Spleen (tissue), 11 donors: ENCODE data around the gene UXS1. TPM values are rescaled to one million over a fixed set of nuclear protein-coding genes. Genes with fewer than 3 reads are reported as not detected.
"Not testable (repeated sequence)": the region's sequence is repeated elsewhere in the genome, so short reads cannot be mapped to it uniquely, and the experiment has no call there.

Source experiments
- DNase-seq: peaks from one replicate; pipeline ENCODE4 v3.0.0-alpha.2; 2020
- H3K27ac ChIP-seq, 8 donors: fragments of 200-600 bp; sonication (generic) in 7 of 8; 1 replicate in 4 of 8; 2 replicates in 4 of 8; pipeline versions ENCODE4 v1.5.0 to v1.8.0; 2016 to 2021; ENCODE audit warnings: inconsistent platforms in 4 of 8, mild to moderate bottlenecking in 4 of 8, moderate library complexity in 1 of 8
- H3K27me3 ChIP-seq, 7 donors: fragments of 200-600 bp; sonication (generic) in 6 of 7; replicated peaks in 1 of 7; 1 replicate in 4 of 7; 2 replicates in 3 of 7; pipeline versions ENCODE4 v1.5.0 to v1.8.0; 2016 to 2021; ENCODE audit warnings: inconsistent platforms in 3 of 7, mild to moderate bottlenecking in 1 of 7
- H3K36me3 ChIP-seq, 6 donors: fragments of 200-600 bp; sonication (generic) in 5 of 6; 1 replicate in 4 of 6; 2 replicates in 2 of 6; pipeline versions ENCODE4 v1.5.0 to v1.8.0; 2016 to 2021; ENCODE audit warnings: inconsistent platforms in 2 of 6
- H3K4me1 ChIP-seq, 6 donors: fragments of 200-600 bp; sonication (generic) in 5 of 6; 1 replicate in 3 of 6; 2 replicates in 3 of 6; pipeline versions ENCODE4 v1.5.0 to v1.8.0; 2016 to 2021; ENCODE audit warnings: inconsistent platforms in 3 of 6
- H3K4me3 ChIP-seq, 8 donors: fragments of 200-600 bp; sonication (generic) in 7 of 8; 1 replicate in 4 of 8; 2 replicates in 4 of 8; pipeline versions ENCODE4 v1.5.0 to v1.8.0; 2016 to 2021; ENCODE audit warnings: inconsistent platforms in 4 of 8, mild to moderate bottlenecking in 4 of 8, moderate library complexity in 2 of 8
- H3K9me3 ChIP-seq, 8 donors: fragments of 200-600 bp; sonication (generic) in 7 of 8; 1 replicate in 4 of 8; 2 replicates in 4 of 8; pipeline versions ENCODE4 v1.5.0 to v1.8.0; 2016 to 2021; ENCODE audit warnings: inconsistent platforms in 4 of 8
- POLR2A ChIP-seq, 3 donors: fragments of 450-650 bp; IDR thresholded peaks; one replicate each; pipeline ENCODE4 v1.5.1; 2017; ENCODE audit warnings: antibody characterized with exemption in 3 of 3, mild to moderate bottlenecking in 1 of 3
- POLR2AphosphoS5 ChIP-seq, 3 donors: sonication (generic); formaldehyde crosslinking; IDR thresholded peaks; one replicate each; pipeline ENCODE4 v1.5.1; 2017; ENCODE audit warnings: antibody characterized with exemption in 3 of 3
- WGBS, 5 donors: extraction: QIAGEN DNeasy Blood & Tissue Kit in 3 of 5; methylation state at CpG; one replicate each; pipeline versions ENCODE4 v1.1.5 to v1.1.7; 2013 to 2018; 5-methylcytosine and 5-hydroxymethylcytosine counted together
- intact Hi-C: fragments of 100-400 bp; cut with DNase I; formaldehyde crosslinking; loops from one replicate; pipeline ENCODE4 v1.15.0; 2023; ENCODE audit warnings: low total_unique reads
- polyA plus RNA-seq, 3 donors: library from polyadenylated mRNA; stranded (reverse); fragments of 200-250 nt; gene quantifications; one replicate each; pipeline ENCODE4 v1.2.1, GENCODE V29; 2013
- total RNA-seq, 7 donors: library from RNA; depleted of rRNA in 3 of 7; stranded (reverse); fragments of >200 nt in 3 of 7; fragmentation: NEBNext Ultra II Directional in 4 of 7; extraction: Animal tissue kit (Norgen Biotek cat#: 25700) in 4 of 7; gene quantifications; one replicate each; pipeline versions ENCODE4 v1.1.0 to v1.2.1, GENCODE V29; 2016 to 2021
- TF ChIP-seq, protein P1 (sequence below), 11 experiments: fragments of 200-600 bp in 7 of 11; fragments of 450-650 bp in 4 of 11; sonication (generic) in 4 of 11; IDR thresholded peaks in 8 of 11; conservative IDR thresholded peaks in 3 of 11; 1 replicate in 7 of 11; 2 replicates in 4 of 11; pipeline versions ENCODE4 v1.4.0 to v1.8.0; 2016 to 2021; ENCODE audit warnings: antibody characterized with exemption in 11 of 11, inconsistent platforms in 4 of 11, mild to moderate bottlenecking in 1 of 11
- donor health status: healthy with polysubstance abuse.
- donor health status: DM: no; HTN: no; CAD: no; lungs with moderate emphysema.
- donor health status: DM: no; HTN: no; CAD: no.
- donor health status: Bipolar disorder and iron deficiency.
- donor health status: healthy.
- donor health status: DM: no; HTN: no; CAD: no.
- donor health status: DM: yes; HTN: yes; CAD: no.

Gene UXS1
- total and polyA plus RNA-seq, 10 donors, result 9.5 to 60.1 (median 40.3) TPM

DNA sequence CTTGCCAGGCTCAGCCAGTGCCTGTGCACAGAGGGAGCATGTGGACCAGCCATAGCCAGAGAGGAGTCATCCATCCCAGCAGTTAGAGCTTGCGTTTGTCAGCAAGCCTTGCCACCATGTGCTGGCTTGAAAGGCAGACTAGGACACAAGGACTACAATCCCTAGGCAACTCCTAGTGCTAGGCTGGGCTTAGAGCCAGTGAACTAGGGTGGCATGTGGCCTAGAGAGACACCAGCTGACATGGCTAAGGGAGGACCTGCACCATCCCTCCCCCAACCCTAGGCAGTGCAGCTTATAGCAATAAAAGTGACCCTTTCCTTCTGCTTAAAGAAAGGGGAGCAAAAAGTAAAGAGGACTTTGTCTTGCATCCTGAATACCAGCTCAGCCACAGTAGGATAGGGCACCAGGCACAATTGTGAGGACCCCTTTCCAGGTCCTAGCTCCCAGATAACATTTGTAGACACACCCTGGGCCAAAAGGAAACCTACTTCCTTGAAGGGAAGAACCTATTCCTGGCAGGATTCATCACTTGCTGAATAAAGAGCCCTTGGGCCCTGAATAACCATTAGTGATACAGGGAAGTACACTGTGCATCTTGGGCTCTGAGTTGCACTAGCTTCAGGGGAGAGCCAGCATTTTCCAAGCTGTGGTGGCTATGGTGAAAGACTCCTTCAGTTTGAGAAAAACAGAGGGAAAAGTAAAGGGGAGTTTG is 38.7 kb upstream of the UXS1 start:
- intact Hi-C loops, result no loop called here
- Histone ChIP-seq H3K9me3 (peaks cover 0 to 46% (median 32%) of the 10 kb centered on the region in 8 donors), H3K27me3 (peaks cover 0 to 6% (median 0%) of the 10 kb centered on the region in 7 donors), H3K4me1 (no peaks in the 10 kb centered on the region), H3K27ac (no peak overlapping the region), H3K4me3 (no peak overlapping the region), H3K36me3 (no peaks in the 10 kb centered on the region)
- 72 to 93% (median 79%) methylated on average over 1 of the region's 1 CpG for WGBS, 5 donors
- TF ChIP-seq POLR2AphosphoS5 (IDR thresholded peaks at IDR 0.05) (no peak), POLR2A (IDR thresholded peaks at IDR 0.05) (no peak)
- no peak for DNase-seq

DNA sequence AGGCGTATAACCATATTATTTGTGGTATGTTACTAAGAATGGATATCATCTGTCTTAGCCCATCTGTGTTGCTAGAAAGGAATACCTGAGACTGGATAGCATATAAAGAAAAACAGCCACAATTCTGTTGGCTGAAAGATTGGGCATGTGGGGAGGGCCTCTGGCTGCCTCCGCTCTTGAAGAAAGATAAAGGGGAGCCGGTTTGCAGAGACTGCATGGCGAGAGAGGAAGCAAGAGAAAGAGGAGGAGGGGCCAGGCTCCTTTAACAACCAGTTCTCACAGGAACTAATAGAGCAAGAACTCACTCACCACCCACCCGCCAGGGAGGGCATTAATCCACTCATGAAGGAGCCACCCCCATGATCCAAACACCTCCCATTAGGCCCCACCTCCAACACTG is 29.2 kb upstream of the UXS1 start:
- intact Hi-C loops, result no loop called here
- no peak overlapping the region for H3K4me3 ChIP-seq
- 77 to 86% (median 79%) methylated on average over 5 of the region's 5 CpGs for WGBS, 5 donors
- H3K27me3 ChIP-seq, result no peaks in the 10 kb centered on the region
- no peaks in the 10 kb centered on the region for H3K4me1 ChIP-seq
- no peak overlapping the region for H3K27ac ChIP-seq
- TF ChIP-seq POLR2AphosphoS5 (IDR thresholded peaks at IDR 0.05), result no peak
- TF ChIP-seq POLR2A (IDR thresholded peaks at IDR 0.05), result no peak
- H3K9me3 ChIP-seq, result peaks cover 0 to 5% (median 0%) of the 10 kb centered on the region in 8 donors
- no peaks in the 10 kb centered on the region for H3K36me3 ChIP-seq
- DNase-seq, result no peak

DNA sequence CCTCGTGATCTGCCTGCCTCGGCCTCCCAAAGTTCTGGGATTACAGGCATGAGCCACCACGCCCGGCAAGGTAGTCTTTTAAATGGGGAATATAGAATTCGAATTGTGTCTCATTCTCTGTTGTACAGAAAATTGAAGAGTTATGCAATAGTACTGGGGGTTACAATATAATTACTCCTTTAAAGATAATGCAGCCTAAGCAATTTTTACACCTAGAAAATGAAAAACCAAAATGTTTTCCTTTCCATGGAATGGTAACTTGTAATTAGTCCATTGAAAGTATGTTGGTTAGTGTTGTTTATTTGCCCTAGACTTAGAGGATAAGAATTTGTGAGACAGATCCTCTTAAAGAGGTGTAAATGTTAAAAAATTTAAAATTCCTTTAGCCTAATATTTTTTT is 28.0 kb upstream of the UXS1 start:
- H3K4me3 ChIP-seq, H3K36me3 ChIP-seq, DNase-seq, intact Hi-C loops, H3K4me1 ChIP-seq, H3K27me3 ChIP-seq, H3K27ac ChIP-seq, H3K9me3 ChIP-seq: not testable (repeated sequence)
- WGBS, 5 donors, result 89 to 97% (median 94%) methylated on average over 5 of the region's 5 CpGs

DNA sequence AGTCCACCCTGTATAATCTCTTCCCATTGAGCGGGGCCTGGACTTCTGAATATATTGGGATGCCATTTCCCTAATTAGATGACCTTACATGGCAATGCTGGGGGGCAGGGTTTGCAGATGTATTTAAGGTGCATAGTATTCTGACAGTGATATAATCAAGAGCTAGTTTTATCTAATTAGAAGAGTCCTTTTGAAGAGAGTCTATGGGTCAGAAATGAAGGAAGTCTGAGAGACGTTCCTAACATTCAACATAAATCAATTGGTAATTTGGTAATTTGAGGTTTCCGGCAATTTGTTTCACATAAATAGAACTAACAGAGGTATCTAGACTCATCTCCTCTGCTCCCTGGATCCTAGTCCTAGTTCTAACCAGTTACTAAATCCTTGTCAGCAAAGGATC is 25.7 kb upstream of the UXS1 start:
- Histone ChIP-seq H3K4me1 (no peaks in the 10 kb centered on the region), H3K4me3 (no peak overlapping the region), H3K9me3 (no peaks in the 10 kb centered on the region), H3K27me3 (no peaks in the 10 kb centered on the region), H3K36me3 (no peaks in the 10 kb centered on the region), H3K27ac (no peak overlapping the region)
- intact Hi-C loops, result no loop called here
- DNase-seq, result no peak
- TF ChIP-seq POLR2A (IDR thresholded peaks at IDR 0.05) (no peak), POLR2AphosphoS5 (IDR thresholded peaks at IDR 0.05) (no peak)
- TF ChIP-seq, protein P1, sequence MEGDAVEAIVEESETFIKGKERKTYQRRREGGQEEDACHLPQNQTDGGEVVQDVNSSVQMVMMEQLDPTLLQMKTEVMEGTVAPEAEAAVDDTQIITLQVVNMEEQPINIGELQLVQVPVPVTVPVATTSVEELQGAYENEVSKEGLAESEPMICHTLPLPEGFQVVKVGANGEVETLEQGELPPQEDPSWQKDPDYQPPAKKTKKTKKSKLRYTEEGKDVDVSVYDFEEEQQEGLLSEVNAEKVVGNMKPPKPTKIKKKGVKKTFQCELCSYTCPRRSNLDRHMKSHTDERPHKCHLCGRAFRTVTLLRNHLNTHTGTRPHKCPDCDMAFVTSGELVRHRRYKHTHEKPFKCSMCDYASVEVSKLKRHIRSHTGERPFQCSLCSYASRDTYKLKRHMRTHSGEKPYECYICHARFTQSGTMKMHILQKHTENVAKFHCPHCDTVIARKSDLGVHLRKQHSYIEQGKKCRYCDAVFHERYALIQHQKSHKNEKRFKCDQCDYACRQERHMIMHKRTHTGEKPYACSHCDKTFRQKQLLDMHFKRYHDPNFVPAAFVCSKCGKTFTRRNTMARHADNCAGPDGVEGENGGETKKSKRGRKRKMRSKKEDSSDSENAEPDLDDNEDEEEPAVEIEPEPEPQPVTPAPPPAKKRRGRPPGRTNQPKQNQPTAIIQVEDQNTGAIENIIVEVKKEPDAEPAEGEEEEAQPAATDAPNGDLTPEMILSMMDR (IDR thresholded peaks at IDR 0.05 in 8 of 11, conservative IDR thresholded peaks at IDR 0.05 in 3 of 11), result no peak
- WGBS, 5 donors, result 84 to 92% (median 86%) methylated on average over 3 of the region's 3 CpGs

DNA sequence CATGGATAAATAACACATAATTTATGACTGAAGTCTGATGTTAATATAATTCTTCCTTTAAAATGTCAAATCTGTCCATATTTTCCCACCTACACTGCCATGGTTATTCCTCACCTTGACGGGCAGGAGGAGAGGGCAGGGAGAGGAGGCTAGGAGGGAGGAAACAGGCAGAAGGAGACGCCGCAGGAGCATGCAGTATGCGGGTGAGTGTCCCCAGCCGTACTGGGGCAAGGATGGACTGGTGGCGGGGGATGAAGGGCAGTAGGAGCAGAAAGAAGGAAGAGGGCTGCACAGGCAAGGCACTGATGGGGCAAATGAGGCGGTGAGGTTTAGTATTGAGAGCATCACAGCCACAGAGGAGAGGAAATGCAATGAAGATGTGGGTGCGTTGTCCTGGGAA is 25.1 kb upstream of the UXS1 start:
- H3K27me3 ChIP-seq, H3K9me3 ChIP-seq, H3K4me3 ChIP-seq, intact Hi-C loops, DNase-seq, H3K36me3 ChIP-seq, H3K27ac ChIP-seq, H3K4me1 ChIP-seq: not testable (repeated sequence)
- WGBS, 5 donors, result 81 to 94% (median 90%) methylated on average over 4 to 8 of the region's 8 CpGs

DNA sequence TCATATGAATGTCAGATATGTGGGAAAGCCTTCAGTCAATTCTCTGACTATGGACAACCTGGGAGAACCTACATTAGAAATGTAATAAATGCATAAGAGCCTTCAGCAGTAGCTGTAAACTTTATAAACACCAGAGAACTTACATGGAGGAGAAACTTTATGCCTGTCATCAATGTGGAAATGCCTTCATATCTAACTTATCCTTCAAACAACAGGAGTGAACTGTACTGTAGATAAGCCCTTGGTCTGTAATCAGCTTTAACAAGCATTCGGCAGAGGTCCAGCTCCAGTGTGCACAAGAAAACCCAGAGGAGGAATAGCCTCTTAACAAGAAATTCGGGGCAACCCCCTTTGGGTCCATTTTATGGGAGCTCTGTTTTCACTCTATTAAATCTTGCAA is 14.8 kb upstream of the UXS1 start:
- Histone ChIP-seq H3K36me3 (no peaks in the 10 kb centered on the region), H3K4me1 (no peaks in the 10 kb centered on the region), H3K27ac (no peak overlapping the region), H3K9me3 (peaks cover 0 to 8% (median 0%) of the 10 kb centered on the region in 8 donors), H3K4me3 (no peak overlapping the region), H3K27me3 (no peaks in the 10 kb centered on the region)
- TF ChIP-seq, protein P1 (IDR thresholded peaks at IDR 0.05 in 8 of 11, conservative IDR thresholded peaks at IDR 0.05 in 3 of 11), result no peak
- no peak for TF ChIP-seq POLR2A (IDR thresholded peaks at IDR 0.05)
- no peak for TF ChIP-seq POLR2AphosphoS5 (IDR thresholded peaks at IDR 0.05)
- no peak for DNase-seq
- WGBS, 5 donors, result 83 to 92% (median 88%) methylated on average over 2 of the region's 2 CpGs
- intact Hi-C loops, result no loop called here
